ENCODE measurements around the gene KIAA0930.

The KIAA0930 gene

DNA sequence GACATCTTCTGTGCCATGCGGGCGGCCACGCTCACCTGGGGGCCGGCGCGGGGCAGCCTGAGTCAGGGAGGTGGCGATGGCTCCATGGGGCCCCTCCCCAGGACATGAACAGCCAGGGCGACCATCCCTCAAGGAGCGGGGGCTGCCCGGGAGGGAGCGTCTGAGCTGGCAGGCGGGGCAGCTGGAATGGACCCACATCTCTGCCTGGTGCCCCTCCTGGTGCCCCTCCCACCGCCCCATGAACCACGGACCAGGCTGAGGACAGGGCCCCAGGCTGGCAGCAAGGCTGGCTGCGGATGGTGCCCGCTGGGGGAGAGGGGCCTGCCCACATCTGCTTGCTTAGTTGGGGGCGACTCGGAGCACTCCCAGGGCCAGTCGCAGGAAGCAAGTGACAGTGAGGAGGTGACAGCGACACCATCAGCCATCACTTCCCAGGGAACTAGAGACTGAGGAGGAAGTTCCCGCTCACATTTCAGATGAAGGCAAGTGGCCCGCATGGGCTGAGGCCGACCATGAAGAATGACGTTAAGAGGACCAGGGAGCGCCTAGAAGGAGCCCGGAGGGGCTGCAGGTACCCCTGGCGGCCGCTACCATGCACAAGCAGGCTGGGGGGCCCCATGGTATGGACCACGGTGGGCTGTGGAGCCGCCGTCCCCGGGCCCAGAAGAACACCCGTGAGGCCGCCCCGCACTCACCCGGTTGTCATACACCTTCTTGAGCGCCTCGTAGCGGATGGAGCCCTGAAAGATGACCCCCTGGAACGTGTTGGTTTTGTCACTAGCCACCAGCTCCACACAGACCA, 37.3 kb downstream of the KIAA0930 start (continued):
- TF ChIP-seq, protein P1, sequence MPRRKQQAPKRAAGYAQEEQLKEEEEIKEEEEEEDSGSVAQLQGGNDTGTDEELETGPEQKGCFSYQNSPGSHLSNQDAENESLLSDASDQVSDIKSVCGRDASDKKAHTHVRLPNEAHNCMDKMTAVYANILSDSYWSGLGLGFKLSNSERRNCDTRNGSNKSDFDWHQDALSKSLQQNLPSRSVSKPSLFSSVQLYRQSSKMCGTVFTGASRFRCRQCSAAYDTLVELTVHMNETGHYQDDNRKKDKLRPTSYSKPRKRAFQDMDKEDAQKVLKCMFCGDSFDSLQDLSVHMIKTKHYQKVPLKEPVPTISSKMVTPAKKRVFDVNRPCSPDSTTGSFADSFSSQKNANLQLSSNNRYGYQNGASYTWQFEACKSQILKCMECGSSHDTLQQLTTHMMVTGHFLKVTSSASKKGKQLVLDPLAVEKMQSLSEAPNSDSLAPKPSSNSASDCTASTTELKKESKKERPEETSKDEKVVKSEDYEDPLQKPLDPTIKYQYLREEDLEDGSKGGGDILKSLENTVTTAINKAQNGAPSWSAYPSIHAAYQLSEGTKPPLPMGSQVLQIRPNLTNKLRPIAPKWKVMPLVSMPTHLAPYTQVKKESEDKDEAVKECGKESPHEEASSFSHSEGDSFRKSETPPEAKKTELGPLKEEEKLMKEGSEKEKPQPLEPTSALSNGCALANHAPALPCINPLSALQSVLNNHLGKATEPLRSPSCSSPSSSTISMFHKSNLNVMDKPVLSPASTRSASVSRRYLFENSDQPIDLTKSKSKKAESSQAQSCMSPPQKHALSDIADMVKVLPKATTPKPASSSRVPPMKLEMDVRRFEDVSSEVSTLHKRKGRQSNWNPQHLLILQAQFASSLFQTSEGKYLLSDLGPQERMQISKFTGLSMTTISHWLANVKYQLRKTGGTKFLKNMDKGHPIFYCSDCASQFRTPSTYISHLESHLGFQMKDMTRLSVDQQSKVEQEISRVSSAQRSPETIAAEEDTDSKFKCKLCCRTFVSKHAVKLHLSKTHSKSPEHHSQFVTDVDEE (CRISPR knock-in tag; IDR thresholded peaks at IDR 0.05), result no peak
- TF ChIP-seq PPARA (CRISPR knock-in tag; IDR thresholded peaks at IDR 0.05; ENCODE audit: borderline replicate concordance), result no peak
- TF ChIP-seq, protein P2, sequence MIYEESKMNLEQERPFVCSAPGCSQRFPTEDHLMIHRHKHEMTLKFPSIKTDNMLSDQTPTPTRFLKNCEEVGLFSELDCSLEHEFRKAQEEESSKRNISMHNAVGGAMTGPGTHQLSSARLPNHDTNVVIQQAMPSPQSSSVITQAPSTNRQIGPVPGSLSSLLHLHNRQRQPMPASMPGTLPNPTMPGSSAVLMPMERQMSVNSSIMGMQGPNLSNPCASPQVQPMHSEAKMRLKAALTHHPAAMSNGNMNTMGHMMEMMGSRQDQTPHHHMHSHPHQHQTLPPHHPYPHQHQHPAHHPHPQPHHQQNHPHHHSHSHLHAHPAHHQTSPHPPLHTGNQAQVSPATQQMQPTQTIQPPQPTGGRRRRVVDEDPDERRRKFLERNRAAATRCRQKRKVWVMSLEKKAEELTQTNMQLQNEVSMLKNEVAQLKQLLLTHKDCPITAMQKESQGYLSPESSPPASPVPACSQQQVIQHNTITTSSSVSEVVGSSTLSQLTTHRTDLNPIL (CRISPR knock-in tag; IDR thresholded peaks at IDR 0.05; ENCODE audit: low read depth), result no peak

DNA sequence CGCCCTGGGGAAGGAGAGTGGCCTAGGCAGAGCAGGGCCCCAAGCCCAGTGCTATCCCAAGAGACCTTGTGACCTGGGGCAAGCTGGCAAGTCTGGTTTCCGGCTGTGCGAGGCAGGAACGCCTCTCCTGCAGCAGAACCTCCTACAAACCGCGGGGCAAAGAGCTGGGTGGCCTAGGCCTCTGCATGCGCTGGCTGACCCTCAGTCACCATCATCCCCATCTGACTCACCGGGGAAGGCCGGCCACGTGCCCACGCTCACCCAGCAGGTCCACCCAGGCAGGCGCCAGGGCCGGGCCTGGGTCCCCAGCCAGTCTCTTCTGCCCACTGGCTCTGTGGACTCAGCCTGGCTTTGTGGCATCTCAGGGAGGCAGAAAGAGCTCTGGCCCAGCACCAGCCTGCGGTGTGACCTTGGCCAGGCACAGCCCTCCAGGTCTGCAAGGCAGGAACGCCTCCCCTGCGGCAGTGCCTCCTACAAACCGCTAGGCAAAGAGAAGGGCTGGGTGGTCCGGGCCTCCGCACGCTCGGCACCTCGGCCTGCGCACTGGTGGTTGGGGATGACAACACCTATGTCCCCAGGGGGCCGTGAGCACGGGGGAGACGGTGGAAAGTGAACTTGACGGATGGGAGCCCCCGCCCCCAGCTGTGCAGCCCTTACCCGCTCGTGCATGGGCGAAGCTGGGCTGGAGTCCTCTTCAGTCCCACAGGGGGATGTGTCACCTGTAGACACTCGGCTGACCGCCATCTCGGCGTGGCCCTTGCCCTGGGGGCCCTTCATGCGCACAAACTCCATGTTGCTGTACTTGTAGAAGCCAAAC, 38.2 kb downstream of the KIAA0930 start:
- TF ChIP-seq GLIS3 (CRISPR knock-in tag; IDR thresholded peaks at IDR 0.05) (no peak), ESRRG (CRISPR knock-in tag; IDR thresholded peaks at IDR 0.05) (no peak), ZC3H10 (CRISPR knock-in tag; IDR thresholded peaks at IDR 0.05) (no peak), PPARA (CRISPR knock-in tag; IDR thresholded peaks at IDR 0.05; ENCODE audit: borderline replicate concordance) (no peak), BACH2 (CRISPR knock-in tag; IDR thresholded peaks at IDR 0.05; ENCODE audit: borderline replicate concordance) (no peak)
- TF ChIP-seq, protein P3, sequence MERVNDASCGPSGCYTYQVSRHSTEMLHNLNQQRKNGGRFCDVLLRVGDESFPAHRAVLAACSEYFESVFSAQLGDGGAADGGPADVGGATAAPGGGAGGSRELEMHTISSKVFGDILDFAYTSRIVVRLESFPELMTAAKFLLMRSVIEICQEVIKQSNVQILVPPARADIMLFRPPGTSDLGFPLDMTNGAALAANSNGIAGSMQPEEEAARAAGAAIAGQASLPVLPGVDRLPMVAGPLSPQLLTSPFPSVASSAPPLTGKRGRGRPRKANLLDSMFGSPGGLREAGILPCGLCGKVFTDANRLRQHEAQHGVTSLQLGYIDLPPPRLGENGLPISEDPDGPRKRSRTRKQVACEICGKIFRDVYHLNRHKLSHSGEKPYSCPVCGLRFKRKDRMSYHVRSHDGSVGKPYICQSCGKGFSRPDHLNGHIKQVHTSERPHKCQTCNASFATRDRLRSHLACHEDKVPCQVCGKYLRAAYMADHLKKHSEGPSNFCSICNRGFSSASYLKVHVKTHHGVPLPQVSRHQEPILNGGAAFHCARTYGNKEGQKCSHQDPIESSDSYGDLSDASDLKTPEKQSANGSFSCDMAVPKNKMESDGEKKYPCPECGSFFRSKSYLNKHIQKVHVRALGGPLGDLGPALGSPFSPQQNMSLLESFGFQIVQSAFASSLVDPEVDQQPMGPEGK (CRISPR knock-in tag; IDR thresholded peaks at IDR 0.05; ENCODE audit: borderline replicate concordance), result no peak
- TF ChIP-seq, protein P4, sequence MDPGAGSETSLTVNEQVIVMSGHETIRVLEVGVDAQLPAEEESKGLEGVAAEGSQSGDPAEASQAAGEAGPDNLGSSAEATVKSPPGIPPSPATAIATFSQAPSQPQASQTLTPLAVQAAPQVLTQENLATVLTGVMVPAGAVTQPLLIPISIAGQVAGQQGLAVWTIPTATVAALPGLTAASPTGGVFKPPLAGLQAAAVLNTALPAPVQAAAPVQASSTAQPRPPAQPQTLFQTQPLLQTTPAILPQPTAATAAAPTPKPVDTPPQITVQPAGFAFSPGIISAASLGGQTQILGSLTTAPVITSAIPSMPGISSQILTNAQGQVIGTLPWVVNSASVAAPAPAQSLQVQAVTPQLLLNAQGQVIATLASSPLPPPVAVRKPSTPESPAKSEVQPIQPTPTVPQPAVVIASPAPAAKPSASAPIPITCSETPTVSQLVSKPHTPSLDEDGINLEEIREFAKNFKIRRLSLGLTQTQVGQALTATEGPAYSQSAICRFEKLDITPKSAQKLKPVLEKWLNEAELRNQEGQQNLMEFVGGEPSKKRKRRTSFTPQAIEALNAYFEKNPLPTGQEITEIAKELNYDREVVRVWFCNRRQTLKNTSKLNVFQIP (CRISPR knock-in tag; IDR thresholded peaks at IDR 0.05; ENCODE audit: borderline replicate concordance, low read depth), result no peak
- no peak for ATAC-seq

DNA sequence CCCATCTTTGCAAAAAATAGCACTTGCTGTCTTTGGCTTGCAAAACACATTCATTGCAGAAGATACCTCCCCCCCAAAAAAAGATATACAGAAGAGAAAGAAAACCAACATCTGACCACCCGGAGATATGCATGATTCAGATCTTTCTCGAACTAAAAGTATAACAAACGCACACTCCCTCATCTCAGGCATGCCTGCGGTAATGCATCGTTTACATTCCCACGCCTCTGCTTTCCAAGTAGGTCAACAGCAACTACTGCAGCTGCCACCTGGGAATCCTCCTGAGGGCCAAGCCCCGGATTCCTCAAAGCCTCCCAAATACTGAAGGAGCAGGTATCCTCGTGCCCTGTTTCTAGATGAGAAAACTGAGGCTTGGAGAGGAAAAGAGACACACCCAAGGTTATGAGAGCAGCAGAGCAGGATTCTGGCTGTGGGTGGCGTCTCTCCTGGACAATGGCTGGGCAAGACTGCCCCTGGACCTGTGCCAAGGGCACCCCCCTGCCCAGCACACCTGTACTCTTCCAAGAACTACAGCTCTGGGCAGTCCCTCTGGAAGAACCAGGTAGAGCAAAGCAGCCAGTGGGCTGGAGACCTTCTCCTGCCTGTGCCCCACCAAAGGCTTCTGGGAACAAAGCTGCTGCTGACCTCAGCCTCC, 38.9 kb downstream of the KIAA0930 start:
- ATAC-seq, result no peak
- TF ChIP-seq, protein P1 (CRISPR knock-in tag; IDR thresholded peaks at IDR 0.05), result no peak
- TF ChIP-seq, protein P2 (CRISPR knock-in tag; IDR thresholded peaks at IDR 0.05; ENCODE audit: low read depth), result no peak
- TF ChIP-seq TCF4 (CRISPR knock-in tag; IDR thresholded peaks at IDR 0.05; ENCODE audit: borderline replicate concordance) (no peak), RARB (CRISPR knock-in tag; IDR thresholded peaks at IDR 0.05) (no peak), ARNTL (CRISPR knock-in tag; IDR thresholded peaks at IDR 0.05; ENCODE audit: borderline replicate concordance, low read depth) (no peak), TOX (CRISPR knock-in tag; IDR thresholded peaks at IDR 0.05; ENCODE audit: borderline replicate concordance) (no peak), ZFP3 (CRISPR knock-in tag; IDR thresholded peaks at IDR 0.05) (no peak), CSDC2 (CRISPR knock-in tag; IDR thresholded peaks at IDR 0.05) (no peak), ZNF565 (CRISPR knock-in tag; conservative IDR thresholded peaks at IDR 0.05; ENCODE audit: low read depth) (no peak), ZNF70 (CRISPR knock-in tag; IDR thresholded peaks at IDR 0.05) (no peak), OSR1 (CRISPR knock-in tag; IDR thresholded peaks at IDR 0.05) (no peak), ZFP30 (CRISPR knock-in tag; IDR thresholded peaks at IDR 0.05) (no peak)
- TF ChIP-seq, protein P5, sequence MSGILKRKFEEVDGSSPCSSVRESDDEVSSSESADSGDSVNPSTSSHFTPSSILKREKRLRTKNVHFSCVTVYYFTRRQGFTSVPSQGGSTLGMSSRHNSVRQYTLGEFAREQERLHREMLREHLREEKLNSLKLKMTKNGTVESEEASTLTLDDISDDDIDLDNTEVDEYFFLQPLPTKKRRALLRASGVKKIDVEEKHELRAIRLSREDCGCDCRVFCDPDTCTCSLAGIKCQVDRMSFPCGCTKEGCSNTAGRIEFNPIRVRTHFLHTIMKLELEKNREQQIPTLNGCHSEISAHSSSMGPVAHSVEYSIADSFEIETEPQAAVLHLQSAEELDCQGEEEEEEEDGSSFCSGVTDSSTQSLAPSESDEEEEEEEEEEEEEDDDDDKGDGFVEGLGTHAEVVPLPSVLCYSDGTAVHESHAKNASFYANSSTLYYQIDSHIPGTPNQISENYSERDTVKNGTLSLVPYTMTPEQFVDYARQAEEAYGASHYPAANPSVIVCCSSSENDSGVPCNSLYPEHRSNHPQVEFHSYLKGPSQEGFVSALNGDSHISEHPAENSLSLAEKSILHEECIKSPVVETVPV (CRISPR knock-in tag; IDR thresholded peaks at IDR 0.05), result no peak

All from SK-N-SH treated with all-trans-retinoic acid at 6 μM for 48 hours (cell line).